PFSK-1 (cell line): ENCODE measurements around the gene ITPA.

Experiments
- POLR2AphosphoS5 ChIP-seq: IDR thresholded peaks from 2 replicates; pipeline ENCODE4 v1.6.1; 2012; ENCODE audit warnings: low read depth, mild to moderate bottlenecking, control low read depth, low read length, moderate library complexity
- SIN3A ChIP-seq: IDR thresholded peaks from 2 replicates; pipeline ENCODE4 v1.6.1; 2012; ENCODE audit warnings: mild to moderate bottlenecking, low read length, moderate library complexity, borderline replicate concordance; ENCODE audit not compliant: insufficient read depth
- TAF1 ChIP-seq: IDR thresholded peaks from 2 replicates; pipeline ENCODE4 v1.6.1; 2012; ENCODE audit warnings: low read length, control low read depth, borderline replicate concordance; ENCODE audit not compliant: insufficient read depth
- TF ChIP-seq, protein P1 (sequence below), 2 experiments: IDR thresholded peaks; 2 replicates each; pipeline versions ENCODE4 v1.6.1 to v1.8.0; 2011 to 2012; ENCODE audit warnings: low read depth in 2 of 2, low read length in 2 of 2, control low read depth in 1 of 2, inconsistent platforms in 1 of 2, mild to moderate bottlenecking in 1 of 2, moderate library complexity in 1 of 2; ENCODE audit not compliant: insufficient read depth in 1 of 2

DNA sequence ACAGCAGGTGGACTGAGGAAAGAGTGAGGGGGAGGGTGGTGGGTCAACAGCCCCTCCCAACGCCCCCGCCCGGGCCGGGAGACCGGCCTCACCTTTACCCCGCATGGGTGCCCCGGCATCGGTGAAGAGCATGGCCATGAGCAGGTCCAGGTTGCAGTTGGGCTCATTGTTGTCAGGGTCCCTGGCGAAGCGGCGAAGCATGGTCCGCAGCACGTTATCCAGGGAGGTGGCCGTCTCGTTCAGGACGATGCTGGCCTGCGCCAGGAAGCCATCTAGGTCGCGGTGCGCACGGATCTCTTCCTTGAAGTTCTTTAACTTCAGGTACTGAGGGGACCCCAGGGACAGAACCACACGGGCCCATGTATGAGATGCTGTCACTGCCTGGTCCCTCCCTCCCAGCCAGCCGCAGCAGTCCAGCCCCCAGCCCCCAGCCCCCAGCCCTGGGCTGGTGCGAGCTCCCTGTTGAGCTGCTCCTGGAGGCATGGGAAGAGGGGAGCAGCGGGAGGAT, 24.7 kb downstream of the ITPA start:
- TF ChIP-seq, protein P1, sequence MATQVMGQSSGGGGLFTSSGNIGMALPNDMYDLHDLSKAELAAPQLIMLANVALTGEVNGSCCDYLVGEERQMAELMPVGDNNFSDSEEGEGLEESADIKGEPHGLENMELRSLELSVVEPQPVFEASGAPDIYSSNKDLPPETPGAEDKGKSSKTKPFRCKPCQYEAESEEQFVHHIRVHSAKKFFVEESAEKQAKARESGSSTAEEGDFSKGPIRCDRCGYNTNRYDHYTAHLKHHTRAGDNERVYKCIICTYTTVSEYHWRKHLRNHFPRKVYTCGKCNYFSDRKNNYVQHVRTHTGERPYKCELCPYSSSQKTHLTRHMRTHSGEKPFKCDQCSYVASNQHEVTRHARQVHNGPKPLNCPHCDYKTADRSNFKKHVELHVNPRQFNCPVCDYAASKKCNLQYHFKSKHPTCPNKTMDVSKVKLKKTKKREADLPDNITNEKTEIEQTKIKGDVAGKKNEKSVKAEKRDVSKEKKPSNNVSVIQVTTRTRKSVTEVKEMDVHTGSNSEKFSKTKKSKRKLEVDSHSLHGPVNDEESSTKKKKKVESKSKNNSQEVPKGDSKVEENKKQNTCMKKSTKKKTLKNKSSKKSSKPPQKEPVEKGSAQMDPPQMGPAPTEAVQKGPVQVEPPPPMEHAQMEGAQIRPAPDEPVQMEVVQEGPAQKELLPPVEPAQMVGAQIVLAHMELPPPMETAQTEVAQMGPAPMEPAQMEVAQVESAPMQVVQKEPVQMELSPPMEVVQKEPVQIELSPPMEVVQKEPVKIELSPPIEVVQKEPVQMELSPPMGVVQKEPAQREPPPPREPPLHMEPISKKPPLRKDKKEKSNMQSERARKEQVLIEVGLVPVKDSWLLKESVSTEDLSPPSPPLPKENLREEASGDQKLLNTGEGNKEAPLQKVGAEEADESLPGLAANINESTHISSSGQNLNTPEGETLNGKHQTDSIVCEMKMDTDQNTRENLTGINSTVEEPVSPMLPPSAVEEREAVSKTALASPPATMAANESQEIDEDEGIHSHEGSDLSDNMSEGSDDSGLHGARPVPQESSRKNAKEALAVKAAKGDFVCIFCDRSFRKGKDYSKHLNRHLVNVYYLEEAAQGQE (IDR thresholded peaks at IDR 0.05; ENCODE audit: insufficient read depth in 1 of 2, low read depth in 2 of 2, low read length in 2 of 2): no peak
- TF ChIP-seq SIN3A: no peak
- TF ChIP-seq TAF1: no peak
- no peak for TF ChIP-seq POLR2AphosphoS5
